Large intestine (tissue), 3 donors: Measurements from ENCODE around the gene SGMS1. TPM values are rescaled to one million over a fixed set of nuclear protein-coding genes. Genes with fewer than 3 reads are reported as not detected.
"Not testable (repeated sequence)": the region's sequence is repeated elsewhere in the genome, so short reads cannot be mapped to it uniquely, and the experiment has no call there.

ENCODE experiments used
- DNase-seq, 2 donors: peaks; one replicate each; pipeline versions ENCODE4 v3.0.0 to v3.0.0-alpha.2; 2013
- H3K27ac ChIP-seq: one replicate; pipeline ENCODE4 v1.5.1; 2013; ENCODE audit warnings: low read length
- H3K27me3 ChIP-seq: 2 replicates; pipeline ENCODE4 v1.6.1; 2013; ENCODE audit warnings: low read length; ENCODE audit not compliant: control insufficient read depth, insufficient read depth
- H3K36me3 ChIP-seq: 2 replicates; pipeline ENCODE4 v1.6.1; 2013; ENCODE audit warnings: low read length; ENCODE audit not compliant: control insufficient read depth, insufficient read depth
- H3K4me1 ChIP-seq: one replicate; pipeline ENCODE4 v1.6.1; 2013; ENCODE audit warnings: low read length; ENCODE audit not compliant: control insufficient read depth, insufficient read depth
- H3K4me3 ChIP-seq: one replicate; pipeline ENCODE4 v1.5.1; 2013; ENCODE audit warnings: low read length
- H3K9me3 ChIP-seq: one replicate; pipeline ENCODE4 v1.6.1; 2013; ENCODE audit warnings: mild to moderate bottlenecking, low read depth, low read length, moderate library complexity; ENCODE audit not compliant: control insufficient read depth
- WGBS: methylation state at CpG from one replicate; pipeline ENCODE4 v1.1.5; 2013; ENCODE audit warnings: low lambda C conversion rate; ENCODE audit not compliant: insufficient coverage; 5-methylcytosine and 5-hydroxymethylcytosine counted together
- polyA plus RNA-seq: library from polyadenylated mRNA; unstranded; fragments of 120-200 nt; gene quantifications from one replicate; pipeline ENCODE4 v1.2.1, GENCODE V29; 2013

Gene SGMS1
- polyA plus RNA-seq, 1 donor, result 22.8 TPM

DNA sequence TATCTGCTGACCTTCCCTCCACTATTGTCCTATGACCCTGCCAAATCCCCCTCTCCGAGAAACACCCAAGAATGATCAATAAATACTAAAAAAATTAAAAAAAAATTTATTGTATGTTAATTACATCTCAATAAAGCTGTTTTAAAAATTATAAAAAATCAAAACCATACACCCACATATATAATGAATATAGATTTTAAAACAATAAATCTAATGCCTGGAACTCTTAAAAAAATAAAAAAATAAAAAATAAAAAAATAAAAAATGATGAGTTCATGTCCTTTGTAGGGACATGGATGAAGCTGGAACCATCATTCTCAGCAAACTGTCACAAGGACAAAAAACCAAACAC, 267.3 kb downstream of the SGMS1 start:
- not testable (repeated sequence) for H3K4me3 ChIP-seq, H3K9me3 ChIP-seq, H3K36me3 ChIP-seq, H3K4me1 ChIP-seq, H3K27ac ChIP-seq, DNase-seq, H3K27me3 ChIP-seq
- no CpG with 5 or more reads among the region's 1 CpG for whole genome bisulfite sequencing

- not testable (repeated sequence) for H3K27me3 ChIP-seq, H3K27ac ChIP-seq, H3K4me3 ChIP-seq, DNase-seq, H3K9me3 ChIP-seq, H3K36me3 ChIP-seq, H3K4me1 ChIP-seq
- WGBS, result no CpG with 5 or more reads among the region's 33 CpGs
Measured at GRCh38 chr10:50355693-50356480, 267.9 kb downstream of the SGMS1 start.

DNA sequence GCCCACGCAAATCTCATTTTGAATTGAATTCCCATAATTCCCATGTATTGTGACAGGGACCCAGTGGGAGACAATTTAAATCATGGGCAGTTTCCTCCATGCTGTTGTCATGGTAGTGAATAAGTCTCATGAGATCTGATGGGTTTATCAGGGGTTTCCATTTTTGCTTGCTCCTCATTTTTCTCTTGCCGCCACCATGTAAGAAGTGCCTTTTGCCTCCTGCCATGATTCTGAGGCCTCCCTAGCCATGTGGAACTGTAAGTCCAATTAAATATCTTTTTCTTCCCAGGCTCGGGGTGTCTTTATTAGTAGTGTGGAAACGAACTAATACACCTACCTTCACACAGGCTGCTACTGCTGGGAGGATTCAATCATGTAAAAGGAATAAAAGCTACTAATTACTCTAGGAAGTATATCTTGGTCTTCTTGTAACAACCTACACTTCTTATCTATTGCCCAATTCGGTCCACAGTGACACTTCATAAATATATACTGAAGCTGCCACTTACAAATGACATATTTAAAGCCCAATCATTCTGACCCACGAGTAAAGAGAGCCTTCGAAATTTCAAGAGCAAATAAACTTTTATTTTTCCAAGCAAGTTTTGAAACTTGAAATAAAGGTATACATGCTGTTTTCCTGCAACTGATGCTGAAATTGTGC, 272.1 kb downstream of the SGMS1 start:
- Histone ChIP-seq H3K27me3 (no peaks in the 10 kb centered on the region), H3K4me1 (no peaks in the 10 kb centered on the region), H3K9me3 (peaks cover 8% of the 10 kb centered on the region), H3K27ac (no peak overlapping the region), H3K36me3 (no peaks in the 10 kb centered on the region), H3K4me3 (no peak overlapping the region)
- 100% methylated on average over 2 of the region's 7 CpGs for WGBS
- no peak for DNase-seq

DNA sequence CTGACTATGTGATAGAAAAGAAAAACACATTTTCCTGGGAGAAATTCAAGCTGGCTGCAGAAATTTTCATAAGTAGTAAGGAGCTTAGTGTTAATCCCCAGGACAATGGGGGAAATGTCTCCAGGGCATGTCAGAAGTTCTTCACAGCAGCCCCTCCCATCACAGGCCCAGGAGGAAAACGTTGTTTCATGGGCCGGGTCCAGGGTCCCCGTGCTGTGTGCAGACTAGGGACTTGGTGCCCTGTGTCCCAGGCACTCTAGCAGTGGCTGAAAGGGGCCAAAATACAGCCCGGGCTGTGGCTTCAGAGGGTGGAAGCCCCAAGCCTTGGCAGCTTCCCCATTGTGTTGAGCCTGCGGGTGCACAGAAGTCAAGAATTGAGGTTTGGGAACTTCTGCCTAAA, 273.4 kb downstream of the SGMS1 start:
- Histone ChIP-seq H3K4me1 (no peaks in the 10 kb centered on the region), H3K4me3 (no peak overlapping the region), H3K9me3 (peaks cover 3% of the 10 kb centered on the region), H3K27ac (no peak overlapping the region), H3K36me3 (no peaks in the 10 kb centered on the region), H3K27me3 (no peaks in the 10 kb centered on the region)
- WGBS, result no CpG with 5 or more reads among the region's 5 CpGs
- DNase-seq, result no peak

- DNase-seq, result no peak
- H3K4me1 ChIP-seq, result no peaks in the 10 kb centered on the region
- no peaks in the 10 kb centered on the region for H3K27me3 ChIP-seq
- WGBS, result 100% methylated on average over 1 of the region's 1 CpG
- H3K4me3 ChIP-seq, result no peak overlapping the region
- H3K9me3 ChIP-seq, result no peaks in the 10 kb centered on the region
- no peak overlapping the region for H3K27ac ChIP-seq
- no peaks in the 10 kb centered on the region for H3K36me3 ChIP-seq
Measured at GRCh38 chr10:50349554-50349953, 274.2 kb downstream of the SGMS1 start.

DNA sequence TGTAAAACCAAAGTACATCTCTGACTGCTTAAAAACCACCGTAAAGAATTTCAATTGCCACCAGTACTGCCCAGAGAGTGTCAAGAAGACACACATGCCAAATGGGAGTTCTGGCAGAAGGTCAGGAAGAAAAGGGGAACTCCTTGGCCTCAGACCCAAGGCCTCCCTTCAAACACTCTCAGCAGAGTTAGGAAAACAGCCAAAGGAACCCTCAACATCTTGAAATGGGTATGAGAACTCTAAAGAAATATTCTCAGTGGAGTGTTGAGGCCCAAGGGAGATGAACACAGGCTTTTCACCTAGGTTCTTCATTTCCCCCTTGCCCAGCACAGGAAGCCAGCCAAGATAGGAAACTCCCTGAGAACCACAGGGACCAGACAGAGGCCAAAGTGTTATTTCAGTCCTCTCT, 276.4 kb downstream of the SGMS1 start:
- peaks cover 9% of the 10 kb centered on the region for H3K36me3 ChIP-seq
- 80% methylated on average over 1 of the region's 1 CpG for WGBS

GRCh38 chr10:50346942-50347341, 276.8 kb downstream of the SGMS1 start:
- WGBS, result no CpG with 5 or more reads among the region's 2 CpGs
- DNase-seq, result no peak
- Histone ChIP-seq H3K4me3 (no peak overlapping the region), H3K27me3 (no peaks in the 10 kb centered on the region), H3K27ac (no peak overlapping the region), H3K9me3 (no peaks in the 10 kb centered on the region), H3K36me3 (peaks cover 9% of the 10 kb centered on the region), H3K4me1 (no peaks in the 10 kb centered on the region)

More for the DNA sequence above, 276.4 kb downstream of the SGMS1 start:
- DNase-seq, result no peak
- no peaks in the 10 kb centered on the region for H3K27me3 ChIP-seq
- no peaks in the 10 kb centered on the region for H3K4me1 ChIP-seq
- no peaks in the 10 kb centered on the region for H3K9me3 ChIP-seq
- no peak overlapping the region for H3K27ac ChIP-seq
- H3K4me3 ChIP-seq, result no peak overlapping the region

- no peak for DNase-seq
- no peaks in the 10 kb centered on the region for H3K4me1 ChIP-seq
- no peak overlapping the region for H3K27ac ChIP-seq
- no peaks in the 10 kb centered on the region for H3K9me3 ChIP-seq
- H3K4me3 ChIP-seq, result no peak overlapping the region
- H3K27me3 ChIP-seq, result no peaks in the 10 kb centered on the region
- 72% methylated on average over 3 of the region's 3 CpGs for WGBS
- H3K36me3 ChIP-seq, result peaks cover 12% of the 10 kb centered on the region
Measured at GRCh38 chr10:50345545-50345944, 278.2 kb downstream of the SGMS1 start.

GRCh38 chr10:50343702-50344331, 279.9 kb downstream of the SGMS1 start:
- Histone ChIP-seq H3K9me3 (no peaks in the 10 kb centered on the region), H3K4me1 (no peaks in the 10 kb centered on the region), H3K27ac (no peak overlapping the region), H3K36me3 (peaks cover 12% of the 10 kb centered on the region), H3K27me3 (no peaks in the 10 kb centered on the region), H3K4me3 (no peak overlapping the region)
- DNase-seq, result no peak
- no CpG with 5 or more reads among the region's 12 CpGs for WGBS

- H3K36me3 ChIP-seq, result peaks cover 12% of the 10 kb centered on the region
- H3K9me3 ChIP-seq, result no peaks in the 10 kb centered on the region
- WGBS, result 92% methylated on average over 1 of the region's 2 CpGs
- no peaks in the 10 kb centered on the region for H3K4me1 ChIP-seq
- no peak overlapping the region for H3K27ac ChIP-seq
- H3K27me3 ChIP-seq, result no peaks in the 10 kb centered on the region
- H3K4me3 ChIP-seq, result no peak overlapping the region
- no peak for DNase-seq
Measured at GRCh38 chr10:50341987-50342386, 281.8 kb downstream of the SGMS1 start.
